Measurements from ENCODE around the gene FBXO5.
"Not testable (repeated sequence)": the region's sequence is repeated elsewhere in the genome, so short reads cannot be mapped to it uniquely, and the experiment has no call there.

The FBXO5 gene, protein sequence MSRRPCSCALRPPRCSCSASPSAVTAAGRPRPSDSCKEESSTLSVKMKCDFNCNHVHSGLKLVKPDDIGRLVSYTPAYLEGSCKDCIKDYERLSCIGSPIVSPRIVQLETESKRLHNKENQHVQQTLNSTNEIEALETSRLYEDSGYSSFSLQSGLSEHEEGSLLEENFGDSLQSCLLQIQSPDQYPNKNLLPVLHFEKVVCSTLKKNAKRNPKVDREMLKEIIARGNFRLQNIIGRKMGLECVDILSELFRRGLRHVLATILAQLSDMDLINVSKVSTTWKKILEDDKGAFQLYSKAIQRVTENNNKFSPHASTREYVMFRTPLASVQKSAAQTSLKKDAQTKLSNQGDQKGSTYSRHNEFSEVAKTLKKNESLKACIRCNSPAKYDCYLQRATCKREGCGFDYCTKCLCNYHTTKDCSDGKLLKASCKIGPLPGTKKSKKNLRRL

DNA sequence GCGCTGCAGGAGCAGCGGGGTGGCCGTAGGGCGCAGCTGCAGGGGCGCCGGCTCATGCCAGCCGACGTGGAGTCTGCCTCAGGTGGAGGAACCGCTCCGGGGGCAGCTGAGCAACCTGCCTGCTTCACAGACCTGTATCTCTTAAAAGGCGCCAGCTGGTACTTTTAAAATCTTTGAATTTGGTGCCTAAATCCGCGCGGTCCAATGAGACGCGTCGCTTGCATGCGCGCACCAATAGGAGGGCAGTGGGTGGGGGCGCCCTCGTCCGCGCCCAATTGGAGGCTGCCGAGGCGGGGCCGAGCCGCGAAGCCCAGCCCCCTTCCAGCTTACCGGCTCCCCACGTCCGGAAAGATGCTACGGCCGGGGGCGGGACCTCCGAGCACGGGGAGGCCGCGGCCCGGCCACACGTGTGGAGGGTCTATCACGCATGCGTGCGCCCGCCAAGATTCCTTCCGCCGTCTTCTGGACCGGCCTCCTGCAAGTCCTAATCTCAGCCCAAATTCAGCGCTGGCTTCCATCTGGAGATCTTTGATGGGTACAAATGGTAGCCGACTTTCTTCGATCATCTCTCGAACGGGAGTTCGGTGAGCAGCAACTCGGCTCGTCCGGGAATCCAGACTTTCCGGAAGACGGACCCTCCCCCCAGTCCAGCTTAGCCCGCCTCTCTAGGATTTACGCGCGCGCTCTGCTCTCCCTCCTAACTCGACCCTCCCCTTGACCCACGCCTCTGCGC lies at the start of gene FBXO5:
Gene FBXO5, minus strand, starts transcription at position 138 of the 733 bp plus-strand sequence. Its CDS starts 82 bp downstream, at position 56.
- peak; percentile 89 for DNase-seq

DNA sequence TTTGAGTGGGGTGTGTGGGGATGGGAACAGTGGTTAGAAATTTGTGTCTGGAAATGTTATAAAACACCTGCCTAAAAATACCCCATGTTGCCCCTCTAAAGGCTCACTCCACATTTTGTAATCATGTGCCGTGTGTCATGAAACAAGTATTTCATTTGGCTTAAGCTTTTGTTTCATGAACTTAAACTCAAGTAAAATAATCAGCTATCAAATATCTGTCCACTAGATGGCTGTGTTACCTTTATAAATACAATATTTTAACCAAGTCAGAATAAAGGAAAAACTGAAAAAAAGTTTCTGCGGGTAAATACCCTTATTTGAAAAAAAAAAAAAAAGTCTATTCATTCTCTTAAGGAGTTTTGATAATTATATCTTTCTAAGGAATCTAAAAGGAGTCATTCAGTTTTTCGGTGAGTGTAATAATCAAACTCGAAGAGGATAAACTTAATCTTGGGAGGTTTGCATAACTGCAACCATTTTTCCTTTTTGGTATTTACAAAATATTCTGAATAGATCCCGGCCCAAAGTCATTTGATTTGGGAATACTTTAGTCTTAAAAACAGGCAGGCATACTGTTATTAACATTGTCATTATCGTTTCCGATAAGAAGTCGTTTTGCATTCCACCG lies 49.5 kb upstream of the FBXO5 start:
- DNase-seq, result peak; percentile 12

DNA sequence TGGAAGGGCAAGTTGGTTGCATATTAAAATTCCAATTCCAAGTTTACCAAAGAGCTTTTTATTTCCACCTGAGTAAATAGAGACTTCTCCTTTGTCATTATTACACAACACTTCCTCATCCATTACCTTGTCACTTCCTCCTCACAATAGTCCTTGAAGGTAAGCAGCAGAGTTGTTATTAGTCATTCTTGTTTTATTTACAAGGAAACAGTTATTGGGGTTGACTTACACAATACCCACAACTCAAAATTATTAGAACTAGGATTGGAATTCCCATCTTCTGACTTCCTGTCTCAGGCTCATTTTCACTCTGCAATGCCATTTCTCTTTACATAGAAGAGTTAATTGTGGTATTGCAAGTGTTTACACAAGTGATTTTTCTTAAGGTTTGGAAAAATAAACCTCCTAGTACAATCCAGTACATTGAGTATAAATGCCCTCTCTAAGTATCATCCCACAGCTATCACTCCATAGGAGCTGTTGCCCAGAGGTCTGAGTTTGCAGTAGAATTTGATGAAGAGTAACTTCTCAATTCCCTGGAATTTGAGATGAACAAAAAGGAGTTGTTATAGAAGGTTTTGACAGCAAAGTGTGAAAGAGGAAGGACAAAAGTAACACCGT lies 48.6 kb upstream of the FBXO5 start:
- DNase-seq, result no peak

DNA sequence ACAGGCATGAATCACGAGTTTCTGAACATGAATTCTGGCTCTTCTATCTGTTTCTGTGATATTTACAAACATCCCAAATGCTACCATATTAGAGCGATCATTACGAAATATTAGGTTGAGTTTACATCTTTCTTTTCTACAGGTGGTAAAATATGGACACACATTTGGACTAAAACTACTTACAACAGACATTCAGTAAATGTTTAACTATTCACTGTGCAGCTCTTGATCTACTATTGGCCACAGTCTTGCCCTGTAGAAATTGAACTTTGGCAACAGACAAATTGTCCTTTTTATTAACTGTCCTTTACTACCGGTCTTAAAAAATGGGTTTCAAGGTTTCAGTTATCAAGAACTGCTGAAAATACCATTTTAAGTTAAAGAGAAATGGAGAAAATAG lies 46.1 kb upstream of the FBXO5 start:
- no peak for DNase-seq

DNA sequence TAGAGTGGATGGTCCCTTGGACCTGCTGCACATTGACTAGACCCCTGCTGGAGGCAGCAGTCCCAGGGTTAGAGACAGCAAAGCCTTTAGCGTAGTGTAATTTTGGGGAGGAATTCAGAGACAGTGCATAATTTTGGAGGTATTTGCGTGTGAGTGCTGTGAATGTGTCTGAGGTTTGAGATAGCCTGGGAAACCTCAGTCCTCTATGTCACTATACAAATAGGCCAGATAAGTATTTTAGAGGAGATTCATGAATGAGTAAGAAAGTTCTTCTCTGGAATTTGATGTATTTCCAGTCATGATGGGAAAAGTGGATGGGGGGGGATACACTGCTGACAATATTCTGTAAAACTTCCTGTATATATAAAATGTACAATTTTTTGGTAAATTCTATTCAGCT lies 45.4 kb upstream of the FBXO5 start:
- DNase-seq, result no peak

DNA sequence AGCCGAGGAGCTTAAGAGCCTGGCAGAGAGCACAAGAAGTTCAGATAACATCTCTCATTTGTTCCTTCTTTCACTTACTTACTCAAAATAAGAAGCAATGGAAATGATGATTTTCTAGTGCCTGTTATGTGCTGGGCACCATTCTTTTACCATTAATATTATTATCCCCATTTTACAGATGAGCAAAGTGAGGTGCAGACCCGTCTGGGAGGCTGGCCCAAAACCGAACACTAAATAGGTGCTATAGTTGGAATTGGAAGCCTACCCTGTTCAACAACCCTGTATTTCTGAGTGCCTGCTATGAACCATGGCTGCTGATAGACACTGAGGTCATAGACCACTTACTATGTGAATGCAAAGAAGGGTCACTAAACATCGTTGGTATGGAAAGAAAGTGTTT lies 44.6 kb upstream of the FBXO5 start:
- no peak for DNase-seq

DNA sequence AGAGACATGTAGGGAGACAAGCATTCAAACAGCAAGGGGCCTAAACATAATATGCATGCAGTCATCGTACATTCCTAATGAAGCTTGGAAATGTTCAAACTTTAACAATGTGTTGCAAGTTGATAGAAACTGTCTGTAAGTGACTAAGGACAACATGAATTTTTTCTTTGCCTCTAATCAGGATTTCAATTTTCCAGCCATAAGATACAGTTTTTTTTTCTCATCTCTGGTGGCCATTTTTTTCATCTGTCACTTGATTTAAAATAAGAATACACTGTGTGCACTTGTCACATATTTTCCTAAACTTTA lies 41.8 kb upstream of the FBXO5 start:
- DNase-seq, result no peak

DNA sequence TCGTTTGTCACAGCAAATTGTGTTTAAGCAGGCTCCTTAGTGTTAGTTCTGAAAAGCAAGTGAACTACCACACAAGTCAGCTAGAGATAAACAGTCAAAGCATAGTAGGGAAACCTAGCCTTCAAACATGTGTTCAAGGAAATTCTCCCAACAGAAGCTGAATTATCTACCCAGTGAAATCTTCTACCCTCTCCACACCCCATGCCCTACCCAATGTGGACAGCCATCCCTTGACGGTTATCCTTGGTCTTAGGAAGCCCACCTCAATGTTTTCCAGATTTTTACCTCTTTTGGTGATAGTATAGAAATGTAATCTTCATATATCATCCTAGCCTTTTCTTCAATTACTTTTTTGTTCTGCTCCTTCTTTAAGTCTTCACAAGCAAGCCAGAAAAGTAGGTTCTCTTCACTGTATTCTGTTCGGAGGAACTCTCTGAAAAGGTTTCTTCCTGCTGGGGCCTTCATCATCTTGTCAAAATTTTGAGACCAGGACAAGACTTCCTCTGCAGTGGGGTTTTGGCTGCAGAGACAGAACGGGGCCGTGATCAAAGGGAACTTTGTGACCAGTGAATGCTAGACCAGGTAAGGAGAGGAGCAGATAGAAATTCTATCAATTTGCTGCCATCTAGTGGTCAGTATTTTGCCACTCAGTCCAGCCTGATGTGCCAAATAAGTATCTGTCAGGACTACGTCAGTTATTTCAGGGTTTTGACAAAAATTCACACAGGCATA lies 41.3 kb upstream of the FBXO5 start:
- peak; percentile 36 for DNase-seq

DNA sequence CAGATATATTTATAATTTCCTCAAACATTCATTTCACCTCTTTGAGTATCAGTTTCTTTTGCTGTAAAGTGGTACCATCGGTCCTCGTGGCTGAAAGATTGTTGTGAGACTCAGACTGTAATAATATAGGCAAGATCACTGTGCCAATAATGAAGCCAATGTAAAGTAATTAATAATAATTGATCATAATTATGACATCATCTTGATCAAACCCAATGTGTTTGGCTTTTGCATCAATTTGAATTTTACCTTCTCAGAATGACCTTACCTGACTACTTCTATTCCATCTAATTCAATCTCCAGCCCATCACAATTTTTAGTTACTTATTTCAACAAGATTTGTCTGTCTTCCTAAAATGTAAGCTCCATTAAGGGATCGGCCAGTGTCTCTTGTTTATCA lies 35.5 kb upstream of the FBXO5 start:
- DNase-seq, result no peak

DNA sequence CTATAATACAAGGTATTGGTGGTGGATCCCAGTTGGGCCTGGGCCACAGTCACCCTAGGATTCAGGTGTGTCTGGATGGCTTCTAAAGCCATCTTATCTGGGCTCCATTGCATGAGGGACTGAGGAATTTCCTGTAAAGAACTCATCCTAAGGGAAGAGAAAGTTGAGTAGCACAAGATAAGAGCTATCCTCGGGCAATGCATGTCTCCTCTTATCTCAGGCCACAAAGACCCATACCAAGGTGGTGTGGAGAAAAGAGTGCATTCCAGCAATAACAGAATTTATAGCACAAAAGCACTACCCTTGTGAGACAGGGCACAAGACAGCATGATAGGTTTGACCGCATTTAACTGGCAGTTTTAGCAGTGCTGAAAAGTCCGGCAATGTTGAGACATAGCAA lies 34.0 kb upstream of the FBXO5 start:
- DNase-seq, result no peak

DNA sequence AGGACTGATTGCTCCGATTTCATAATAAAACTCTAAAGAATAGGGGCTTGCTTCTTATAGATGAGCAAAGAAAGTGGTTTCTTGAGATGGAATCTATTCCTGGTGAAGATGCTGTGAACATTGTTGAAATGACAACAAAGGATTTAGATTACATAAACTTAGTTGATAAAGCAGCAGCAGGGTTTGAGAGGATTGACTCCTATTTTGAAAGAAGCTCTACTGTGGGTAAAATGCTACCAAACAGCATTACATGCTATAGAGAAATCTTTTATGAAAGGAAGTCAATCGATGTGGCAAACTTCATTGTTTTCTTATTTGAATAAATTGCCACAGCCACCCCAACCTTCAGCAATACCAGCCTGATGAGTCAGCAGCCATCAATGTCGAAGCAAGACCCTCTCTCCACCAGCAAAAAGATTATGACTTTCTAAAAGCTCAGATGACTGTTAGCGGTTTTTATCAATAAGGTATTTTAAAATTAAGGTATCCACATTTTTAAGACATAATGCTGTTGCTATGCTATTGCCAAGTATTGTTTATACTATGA lies 32.3 kb upstream of the FBXO5 start:
- DNase-seq, result no peak

DNA sequence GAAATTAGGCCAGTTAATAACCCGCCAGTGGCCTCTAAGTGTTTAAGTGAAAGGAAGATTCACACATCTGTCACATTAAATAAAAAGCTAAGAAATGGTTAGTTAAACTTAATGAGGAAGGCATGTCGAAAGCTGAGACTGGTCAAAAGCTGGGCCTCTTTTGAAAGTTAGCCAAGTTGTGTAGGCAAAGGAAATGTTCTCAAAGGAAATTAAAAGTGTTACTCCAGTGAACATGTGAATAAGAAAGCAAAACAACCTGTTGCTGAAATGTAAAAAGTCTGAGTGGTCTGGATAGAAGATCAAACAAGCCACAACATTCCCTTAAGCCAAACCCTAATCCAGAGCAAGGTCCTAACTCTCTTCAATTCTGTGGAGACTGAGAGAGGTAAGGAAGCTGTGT lies 30.6 kb upstream of the FBXO5 start:
- no peak for DNase-seq

DNA sequence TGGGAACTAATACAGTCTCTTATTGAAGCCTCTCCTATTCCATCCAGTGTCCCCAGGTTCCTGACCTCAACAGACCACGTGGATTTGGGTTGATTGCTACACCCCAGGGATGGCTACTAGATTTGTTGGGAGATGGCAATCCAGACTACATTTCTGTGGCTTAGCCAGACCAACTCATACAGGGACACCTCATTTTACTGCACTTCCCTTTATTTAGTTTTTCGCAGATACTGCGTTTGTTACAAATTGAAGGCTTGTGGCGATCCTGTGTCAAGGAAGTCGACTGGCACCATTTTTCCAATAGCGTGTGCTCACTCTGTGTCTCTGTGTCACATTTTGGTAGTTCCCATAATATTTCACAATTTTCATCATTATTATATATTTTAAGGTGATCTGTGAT lies 30.0 kb upstream of the FBXO5 start:
- DNase-seq, result no peak

DNA sequence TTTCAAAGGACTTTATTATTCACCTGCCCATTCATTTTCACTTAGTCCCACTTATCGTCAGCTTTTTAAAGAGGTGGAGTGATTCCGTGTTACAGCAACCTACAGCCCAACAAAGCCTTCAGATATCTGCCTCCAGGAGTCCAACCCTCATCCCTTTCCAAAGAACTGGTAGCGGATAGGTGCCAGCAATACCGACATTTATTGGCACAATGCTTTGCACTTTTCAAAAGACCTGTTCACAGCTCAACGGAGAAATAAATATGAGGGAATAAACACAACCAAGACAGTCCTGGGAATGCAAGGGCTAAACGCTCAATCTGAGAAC lies 20.5 kb upstream of the FBXO5 start:
- DNase-seq, result peak; percentile 56

DNA sequence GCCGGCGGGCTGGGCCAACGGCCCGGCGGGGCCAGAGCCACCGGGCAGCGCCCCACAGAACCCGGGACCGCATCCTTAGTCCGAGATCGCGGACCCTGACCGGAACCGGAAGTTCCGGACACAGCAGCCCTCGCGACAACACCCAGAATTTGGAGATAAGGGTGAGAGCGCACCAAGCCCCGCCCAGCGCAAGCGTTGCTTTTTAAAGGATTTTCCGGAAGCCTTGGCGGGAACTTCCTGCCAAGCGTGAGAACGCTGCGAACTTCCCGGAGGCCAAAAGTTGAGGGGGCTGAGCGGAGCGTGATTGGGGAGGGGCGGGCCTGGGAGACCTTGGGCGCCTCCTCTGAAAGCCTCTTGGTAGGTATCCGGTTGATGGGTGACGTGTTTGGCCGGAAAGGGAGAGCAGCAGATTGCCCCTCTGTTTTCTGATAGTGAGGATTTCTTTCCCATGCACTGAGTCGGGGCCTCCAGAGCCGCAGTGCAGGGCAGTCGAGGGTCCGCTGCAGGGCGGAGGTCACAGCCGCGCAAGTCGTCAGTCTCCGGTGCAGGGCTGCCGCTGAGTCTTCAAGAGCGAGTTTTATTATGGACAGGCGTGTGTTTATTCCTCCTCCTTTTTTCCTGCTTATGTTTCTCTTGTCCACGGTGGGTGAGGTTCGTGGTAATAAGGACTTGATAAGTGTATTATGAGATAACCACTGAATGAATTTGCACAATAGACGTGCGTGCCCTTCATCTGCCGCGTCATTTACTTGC lies 19.9 kb upstream of the FBXO5 start, which contains the start of gene MTRF1L:
Gene MTRF1L, minus strand, starts transcription at position 97 of the 753 bp plus-strand sequence. Its CDS starts 24 bp downstream, at position 73.
- peak; percentile 80 for DNase-seq

DNA sequence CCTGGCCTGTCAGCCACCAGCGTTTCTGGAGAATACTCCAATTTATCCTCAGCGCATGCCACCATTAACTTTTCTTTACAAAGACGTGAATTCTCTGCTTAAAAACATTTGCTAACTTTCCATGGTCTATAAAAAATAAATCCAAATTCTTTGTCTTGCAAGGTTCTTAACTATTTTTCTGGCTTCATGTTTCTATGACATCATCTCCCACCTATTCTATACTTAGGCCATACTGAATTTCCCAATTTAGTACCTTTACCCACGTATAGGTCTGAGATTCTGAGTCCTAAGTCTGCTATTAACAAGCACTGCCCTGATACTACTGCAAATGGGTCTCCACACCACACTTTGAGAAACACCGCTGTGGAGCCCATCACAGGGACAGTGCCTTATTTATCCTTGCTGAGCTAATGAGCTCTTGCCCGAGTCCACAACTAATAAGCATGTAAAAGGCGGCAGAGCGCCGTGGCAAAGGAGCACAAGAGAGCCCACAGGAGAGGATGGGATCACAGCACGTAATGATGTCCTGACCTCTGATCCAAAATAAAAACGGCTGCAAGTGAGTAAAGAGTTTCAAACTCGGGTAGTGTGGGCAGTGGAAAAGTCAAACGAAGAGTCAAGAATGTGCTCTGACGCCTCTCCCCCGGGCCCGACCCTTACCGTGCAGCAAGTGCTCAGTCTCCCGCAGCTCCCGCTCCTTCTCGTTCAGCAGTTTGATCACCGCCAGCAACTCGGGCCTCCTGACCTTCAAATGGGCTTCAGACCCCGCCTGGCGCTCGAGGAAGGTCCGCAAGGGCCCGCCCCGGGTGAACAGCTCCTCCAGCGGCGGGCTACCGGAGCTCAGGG lies 19.1 kb upstream of the FBXO5 start:
- peak; percentile 7 for DNase-seq

DNA sequence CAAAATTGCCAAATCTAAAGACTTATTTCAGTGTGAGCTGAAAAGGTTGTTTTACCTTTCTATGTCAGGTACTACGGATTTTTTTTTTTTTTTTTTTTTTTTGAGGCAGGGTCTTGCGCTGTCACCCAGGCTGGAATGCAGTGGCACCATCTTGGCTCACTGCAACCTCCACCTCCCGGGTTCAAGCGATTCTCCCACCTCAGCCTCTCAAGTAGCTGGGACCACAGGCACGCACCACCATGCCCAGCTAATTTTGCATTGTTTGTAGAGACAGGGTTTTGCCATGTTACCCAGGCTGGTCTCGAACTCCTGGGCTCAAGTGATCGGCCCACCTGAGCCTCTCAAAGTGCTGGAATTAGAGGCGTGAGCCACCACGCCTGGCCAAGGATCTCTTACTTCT lies 17.9 kb upstream of the FBXO5 start:
- not testable (repeated sequence) for DNase-seq

DNA sequence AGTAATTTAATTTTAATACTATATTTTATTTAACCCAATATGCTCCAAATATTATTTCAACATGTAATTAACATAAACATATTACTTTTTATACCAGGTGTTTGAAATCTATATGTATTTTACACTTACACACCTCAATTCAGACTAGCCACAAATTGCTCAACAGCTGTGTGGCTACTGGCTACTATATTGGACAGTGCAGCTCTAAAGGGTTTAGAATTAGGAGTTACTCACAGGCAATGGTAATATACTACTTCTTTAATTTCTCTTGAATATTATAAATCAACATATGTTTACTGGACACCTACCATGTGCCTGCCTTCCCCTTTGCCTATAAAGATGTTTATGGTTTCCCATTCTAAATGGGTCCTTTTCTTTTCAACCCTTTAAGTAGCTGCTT lies 17.4 kb upstream of the FBXO5 start:
- DNase-seq, result no peak

DNA sequence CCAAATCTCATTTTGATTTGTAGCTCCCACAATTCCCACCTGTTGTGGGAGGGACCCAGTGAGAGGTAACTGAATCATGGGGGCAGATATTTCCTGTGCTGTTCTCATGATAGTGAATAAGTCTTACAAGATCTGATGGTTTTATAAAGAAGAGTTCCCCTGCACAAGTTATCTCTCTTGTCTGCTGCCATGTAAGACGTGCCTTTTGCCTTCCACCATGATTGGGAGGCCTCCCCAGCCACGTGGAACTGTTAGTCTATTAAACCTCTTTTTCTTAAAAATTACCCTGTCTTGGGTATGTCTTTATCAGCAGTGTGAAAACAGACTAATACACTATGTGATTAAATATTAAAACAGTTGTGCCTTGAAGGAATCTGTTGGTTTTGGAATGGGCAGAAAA lies 16.7 kb upstream of the FBXO5 start:
- DNase-seq, result not testable (repeated sequence)

DNA sequence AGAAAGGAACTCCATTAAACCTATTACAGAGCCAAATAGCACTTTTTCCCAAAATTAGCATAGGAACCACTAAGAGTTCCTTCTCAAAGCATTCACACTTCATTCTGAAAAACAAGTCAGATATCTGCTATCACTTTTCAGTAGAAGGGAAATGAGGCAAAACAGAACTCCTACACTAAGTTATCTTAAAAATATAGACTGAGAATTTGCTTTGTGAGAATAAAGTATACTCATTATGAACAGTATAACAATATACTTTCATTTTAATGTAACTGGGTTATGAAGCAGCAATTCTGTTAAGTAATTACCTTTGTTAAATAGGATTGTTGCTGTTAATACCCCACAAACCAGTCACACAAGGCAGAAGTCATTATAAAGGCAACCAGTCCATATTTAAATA lies 11.0 kb upstream of the FBXO5 start:
- no peak for DNase-seq

DNA sequence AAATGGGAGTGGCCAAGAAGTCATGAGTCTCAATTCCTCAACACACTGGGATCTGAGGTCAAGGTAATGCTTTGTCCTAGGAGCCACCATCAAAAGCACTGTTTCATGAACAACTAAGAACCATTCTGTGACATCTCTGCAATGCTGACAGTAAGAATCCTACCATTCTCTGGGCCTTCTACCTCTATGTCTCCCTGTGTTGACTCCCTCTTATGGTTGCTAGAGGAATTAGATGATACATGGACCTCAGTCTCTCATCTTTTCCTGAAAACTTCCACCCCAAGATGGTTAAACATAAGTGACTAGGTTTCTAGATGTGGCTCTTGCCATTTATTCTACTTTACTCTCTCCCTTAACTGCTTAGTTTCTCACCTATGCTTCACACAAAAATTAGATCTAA lies 10.6 kb upstream of the FBXO5 start:
- DNase-seq, result no peak
